LHCN-M2 (cell line): Measurements from ENCODE around the gene MAN2A1. TPM values are rescaled to one million over a fixed set of nuclear protein-coding genes. Genes with fewer than 3 reads are reported as not detected.

Experiments
- DNase-seq: peaks from one replicate; pipeline ENCODE4 v3.0.0-alpha.2; 2012; ENCODE audit warnings: low read depth
- total RNA-seq: library from RNA; depleted of rRNA; stranded (reverse); fragments of >200 nt; gene quantifications from 2 replicates; pipeline ENCODE4 v1.2.3, GENCODE V29; 2014

Gene MAN2A1
- total RNA-seq, 1 experiment from 2014 or later, result 129 TPM

DNA sequence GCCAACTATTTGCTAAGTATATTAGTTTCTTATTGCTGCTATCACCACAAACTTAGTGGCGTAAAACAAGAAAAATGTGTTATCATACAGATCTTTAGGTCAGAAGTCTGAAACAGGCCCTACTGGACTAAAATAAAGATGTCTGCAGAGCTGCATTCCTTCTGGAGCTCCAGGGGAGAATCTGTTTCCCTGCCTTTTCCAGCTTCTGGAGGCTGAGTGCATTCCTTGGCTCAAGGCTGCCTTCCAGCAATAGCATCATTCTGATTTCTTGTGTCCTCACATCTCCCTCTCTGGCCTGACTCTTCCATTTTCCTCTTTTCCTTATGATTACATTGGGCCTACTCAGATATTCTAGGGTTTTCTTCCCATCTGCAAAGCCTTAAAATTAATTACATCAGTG is 15.9 kb downstream of the MAN2A1 start:
- DNase-seq, result no peak

- peak; percentile 41 for DNase-seq
Measured at GRCh38 chr5:109706095-109706494, 16.4 kb downstream of the MAN2A1 start.

- no peak for DNase-seq
Measured at GRCh38 chr5:109707531-109707930, 17.8 kb downstream of the MAN2A1 start.

GRCh38 chr5:109708813-109709212 is 19.1 kb downstream of the MAN2A1 start:
- no peak for DNase-seq

GRCh38 chr5:109709225-109709624 is 19.5 kb downstream of the MAN2A1 start:
- DNase-seq, result no peak

GRCh38 chr5:109711673-109712072 is 21.9 kb downstream of the MAN2A1 start:
- no peak for DNase-seq

GRCh38 chr5:109713453-109713852 is 23.7 kb downstream of the MAN2A1 start:
- DNase-seq, result no peak

GRCh38 chr5:109714592-109714991 is 24.9 kb downstream of the MAN2A1 start:
- DNase-seq, result no peak

GRCh38 chr5:109718216-109718615 is 28.5 kb downstream of the MAN2A1 start:
- no peak for DNase-seq

DNA sequence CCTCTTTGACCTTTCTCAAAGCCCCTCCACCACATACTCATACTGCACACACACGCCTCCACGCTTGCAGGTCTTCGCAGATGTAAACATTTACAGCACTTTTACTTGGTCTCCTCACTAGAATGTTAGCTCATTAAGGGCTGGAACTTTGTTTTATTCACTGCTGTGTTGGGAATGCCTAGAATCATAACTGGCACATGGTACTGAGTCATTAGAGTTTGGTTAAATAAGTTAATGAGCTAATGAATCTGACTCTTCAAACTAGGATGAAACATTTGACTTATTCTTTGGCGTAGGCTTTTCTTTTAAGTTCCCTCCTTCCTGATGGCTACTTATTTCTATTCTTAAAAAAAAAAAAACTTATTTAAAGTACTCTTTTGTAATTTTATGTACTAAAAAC is 28.9 kb downstream of the MAN2A1 start:
- DNase-seq, result no peak

DNA sequence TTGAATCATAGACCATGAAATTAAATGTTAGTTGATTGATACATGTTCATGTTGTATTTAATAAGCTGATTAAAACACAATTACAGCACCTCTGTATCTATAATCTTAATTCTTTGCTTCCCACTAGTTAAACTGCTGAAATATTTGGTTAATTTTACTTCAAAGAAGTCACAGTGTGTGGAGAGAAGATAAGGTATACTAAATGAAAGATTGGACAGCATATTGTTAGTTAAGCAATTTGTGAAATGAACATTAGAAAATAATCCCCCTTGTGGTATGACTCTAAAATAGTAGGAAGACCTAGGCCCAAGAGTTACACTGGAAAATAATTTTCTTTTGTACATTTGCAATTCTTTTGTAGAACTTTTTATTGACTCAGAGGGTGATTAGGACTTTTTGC is 30.3 kb downstream of the MAN2A1 start:
- DNase-seq, result no peak

- DNase-seq, result no peak
Measured at GRCh38 chr5:109721741-109722140, 32.0 kb downstream of the MAN2A1 start.

DNA sequence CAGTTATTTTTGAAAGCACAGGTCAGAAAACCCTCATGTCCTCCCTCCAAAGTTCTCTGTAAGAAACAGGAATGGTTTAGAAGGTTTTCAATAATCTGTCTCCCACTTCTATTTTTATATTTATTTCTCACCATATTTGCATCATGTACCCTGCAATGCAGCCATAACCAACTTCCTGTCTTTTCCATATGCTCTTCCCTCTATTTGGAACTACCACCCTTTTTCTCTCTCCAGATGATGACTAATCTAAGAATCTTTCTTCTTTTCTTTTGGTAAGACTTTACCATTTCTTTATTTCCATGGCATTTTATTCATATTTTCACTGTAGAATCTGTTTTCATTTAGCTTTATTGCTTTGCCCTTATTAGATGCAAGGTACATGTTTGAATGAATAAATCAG is 33.9 kb downstream of the MAN2A1 start:
- no peak for DNase-seq

- no peak for DNase-seq
Measured at GRCh38 chr5:109725135-109725534, 35.4 kb downstream of the MAN2A1 start.

- peak; percentile 52 for DNase-seq
Measured at GRCh38 chr5:109739741-109740728, 50.3 kb downstream of the MAN2A1 start.

GRCh38 chr5:109740966-109741365 is 51.2 kb downstream of the MAN2A1 start:
- no peak for DNase-seq

GRCh38 chr5:109741390-109741789 is 51.7 kb downstream of the MAN2A1 start:
- DNase-seq, result no peak

- no peak for DNase-seq
Measured at GRCh38 chr5:109743041-109743531, 53.4 kb downstream of the MAN2A1 start.

DNA sequence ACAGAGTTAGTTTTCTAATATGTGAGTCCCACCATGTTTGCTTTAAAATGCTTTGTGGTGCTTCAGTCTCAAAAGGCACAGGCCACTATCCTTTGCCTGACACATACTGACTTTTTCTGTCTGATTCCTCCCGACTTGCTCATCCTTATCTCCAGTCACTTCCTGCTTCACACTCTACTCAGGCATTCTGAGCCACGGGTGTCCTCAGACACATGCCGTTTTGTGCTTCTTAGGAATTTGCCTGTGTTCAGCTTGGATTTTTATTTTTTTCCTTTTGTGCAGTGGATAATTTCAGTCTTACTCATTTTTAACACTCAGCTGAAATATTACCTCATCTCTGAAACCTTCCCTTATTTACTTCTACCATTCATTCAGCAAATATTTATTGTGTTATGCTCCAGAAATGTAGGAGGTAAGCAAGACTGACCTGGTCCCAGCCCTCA is 54.1 kb downstream of the MAN2A1 start:
- DNase-seq, result peak; percentile 95

- no peak for DNase-seq
Measured at GRCh38 chr5:109744261-109744660, 54.5 kb downstream of the MAN2A1 start.

DNA sequence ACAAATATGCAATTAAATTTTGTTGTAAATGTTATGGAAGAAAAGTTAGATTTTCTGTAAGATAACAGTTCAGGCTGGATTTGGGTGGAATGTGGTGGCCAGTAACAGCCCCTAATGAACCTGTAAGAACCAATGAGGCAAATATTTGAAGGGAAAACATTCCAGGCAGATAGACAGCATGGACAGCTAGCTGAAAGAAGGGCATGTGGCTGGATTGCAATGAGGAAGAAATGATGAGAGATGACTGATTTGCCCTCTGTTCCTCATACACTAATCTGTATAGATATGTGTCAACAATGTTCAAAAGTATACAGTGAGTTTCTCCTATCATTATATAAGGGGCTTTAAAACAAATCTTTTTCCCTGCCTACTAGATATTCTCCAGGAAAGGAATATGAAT is 58.8 kb downstream of the MAN2A1 start:
- no peak for DNase-seq

DNA sequence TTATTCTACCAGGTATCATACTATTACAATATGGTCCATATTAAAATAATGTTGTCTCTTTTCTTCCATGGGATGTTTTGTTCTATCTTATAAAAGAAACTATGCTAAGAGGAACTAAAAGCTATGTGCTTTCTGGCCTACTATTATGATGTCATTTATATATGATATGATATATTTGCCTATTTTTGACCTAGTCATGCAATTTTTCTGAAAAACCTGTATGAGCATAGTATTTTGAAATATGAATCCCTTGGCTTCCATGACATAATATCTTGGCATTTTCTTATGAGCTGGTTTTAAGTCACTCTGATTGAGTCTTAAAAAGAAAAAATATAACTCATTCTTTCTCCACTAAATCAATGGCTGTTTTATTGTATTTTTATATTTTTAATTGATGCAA is 60.7 kb downstream of the MAN2A1 start:
- DNase-seq, result no peak

DNA sequence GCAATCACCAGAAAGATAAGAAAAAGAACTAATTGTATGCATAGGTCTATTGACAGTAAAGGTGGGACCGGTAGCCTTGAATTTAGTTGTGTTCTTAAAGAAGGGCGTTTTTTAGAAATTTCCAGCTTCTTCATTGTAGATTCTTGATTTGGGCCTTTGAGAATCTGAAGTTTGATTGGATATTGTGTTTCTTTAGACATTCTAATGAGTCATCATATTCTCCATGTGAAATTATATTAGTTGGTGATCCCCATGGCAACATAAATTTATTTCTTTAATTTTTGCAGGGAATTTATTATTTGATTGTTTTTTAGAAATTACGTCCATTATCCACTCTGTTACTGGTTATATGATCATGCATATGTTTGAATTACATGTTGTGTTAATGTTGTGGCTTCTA is 63.6 kb downstream of the MAN2A1 start:
- DNase-seq, result no peak
